C4-2B (cell line): ENCODE data around the gene PPP4R3A.

ENCODE experiments used
- H3K27ac ChIP-seq: fragments of 450-650 bp; 2 replicates; pipeline ENCODE4 v1.5.1; 2017
- CTCF ChIP-seq: fragments of 450-650 bp; conservative IDR thresholded peaks from 2 replicates; pipeline ENCODE4 v1.5.1; 2017; ENCODE audit warnings: mild to moderate bottlenecking
- ZFX ChIP-seq: fragments of 450-650 bp; IDR thresholded peaks from 2 replicates; pipeline ENCODE4 v1.6.1; 2017

The PPP4R3A gene

GRCh38 chr14:91516663-91517388 lies 6.7 kb upstream of the PPP4R3A start:
- no peak overlapping the region for H3K27ac ChIP-seq
- TF ChIP-seq ZFX (no peak), CTCF (no peak)

GRCh38 chr14:91515979-91516378 lies 5.9 kb upstream of the PPP4R3A start:
- TF ChIP-seq ZFX (no peak), CTCF (no peak)
- no peak overlapping the region for H3K27ac ChIP-seq

- peak overlapping the region; percentile 96 for H3K27ac ChIP-seq
- no peak for TF ChIP-seq CTCF
- no peak for TF ChIP-seq ZFX
Observed at GRCh38 chr14:91511043-91511383, 903 bp upstream of the PPP4R3A start.

GRCh38 chr14:91509878-91510170 lies 286 bp downstream of the PPP4R3A start:
- no peak for TF ChIP-seq ZFX
- no peak for TF ChIP-seq CTCF
- H3K27ac ChIP-seq, result peak overlapping the region; percentile 96

GRCh38 chr14:91509083-91509877 lies 830 bp downstream of the PPP4R3A start:
- H3K27ac ChIP-seq, result peak overlapping the region; percentile 96
- no peak for TF ChIP-seq CTCF
- TF ChIP-seq ZFX, result peak; percentile 83

- H3K27ac ChIP-seq, result no peak overlapping the region
Observed at GRCh38 chr14:91508105-91508504, 2.0 kb downstream of the PPP4R3A start.

More at GRCh38 chr14:91508105-91508504, 2.0 kb downstream of the PPP4R3A start:
- no peak for TF ChIP-seq CTCF
- TF ChIP-seq ZFX, result no peak
